Posterior vena cava (tissue), 2 donors: ENCODE measurements around the gene COQ3. TPM values are rescaled to one million over a fixed set of nuclear protein-coding genes. Genes with fewer than 3 reads are reported as not detected.

Experiments used
- DNase-seq: peaks from one replicate; pipeline ENCODE4 v3.0.0-alpha.2; 2020; ENCODE audit warnings: low spot score
- intact Hi-C, 2 donors: fragments of 100-400 bp; cut with DNase I; formaldehyde crosslinking; loops; one replicate each; pipeline versions ENCODE4 v1.14.1 to v1.14.2; 2022 to 2023
- total RNA-seq, 2 donors: library from RNA; stranded (reverse); fragmentation: NEBNext Ultra II Directional; extraction: Animal tissue kit (Norgen Biotek cat#: 25700); gene quantifications; one replicate each; pipeline ENCODE4 v1.2.1, GENCODE V29; 2021
- donor health status: DM: yes; HTN: yes; CAD: no.
- donor health status: DM: yes; HTN: yes; CAD: no.

The COQ3 gene
- total RNA-seq, 2 donors from 2014 or later = 5.5 to 7.2 TPM

GRCh38 chr6:99397287-99397686 lies 3.3 kb upstream of the COQ3 start:
- DNase-seq = no peak
- intact Hi-C loops = no loop called here

- DNase-seq = no peak
- intact Hi-C loops = no loop called here
Observed at GRCh38 chr6:99393366-99393697, 663 bp downstream of the COQ3 start.

- intact Hi-C loops = no loop called here
- no peak for DNase-seq
Observed at GRCh38 chr6:99390896-99391295, 3.1 kb downstream of the COQ3 start.

- no peak for DNase-seq
- intact Hi-C loops = no loop called here
Observed at GRCh38 chr6:99384507-99384906, 9.5 kb downstream of the COQ3 start.

GRCh38 chr6:99378636-99379035 lies 15.4 kb downstream of the COQ3 start:
- intact Hi-C loops = no loop called here
- no peak for DNase-seq

GRCh38 chr6:99369533-99369932 lies 24.5 kb downstream of the COQ3 start:
- intact Hi-C loops = no loop called here
- no peak for DNase-seq

GRCh38 chr6:99366852-99367251 lies 27.1 kb downstream of the COQ3 start:
- intact Hi-C loops = no loop called here
- no peak for DNase-seq

GRCh38 chr6:99364026-99364425 lies 30.0 kb downstream of the COQ3 start:
- DNase-seq = no peak
- intact Hi-C loops = no loop called here

- intact Hi-C loops = no loop called here
- DNase-seq = no peak
Observed at GRCh38 chr6:99362678-99363268, 31.2 kb downstream of the COQ3 start.

- intact Hi-C loops = no loop called here
- no peak for DNase-seq
Observed at GRCh38 chr6:99359800-99360199, 34.2 kb downstream of the COQ3 start.

GRCh38 chr6:99356641-99357040 lies 37.4 kb downstream of the COQ3 start:
- intact Hi-C loops = no loop called here

GRCh38 chr6:99354983-99355382 lies 39.0 kb downstream of the COQ3 start:
- no peak for DNase-seq
- intact Hi-C loops = no loop called here

More at GRCh38 chr6:99356641-99357040, 37.4 kb downstream of the COQ3 start:
- no peak for DNase-seq

GRCh38 chr6:99353126-99353525 lies 40.9 kb downstream of the COQ3 start:
- DNase-seq = no peak

GRCh38 chr6:99350573-99350972 lies 43.4 kb downstream of the COQ3 start:
- intact Hi-C loops = no loop called here
- no peak for DNase-seq

More at GRCh38 chr6:99353126-99353525, 40.9 kb downstream of the COQ3 start:
- intact Hi-C loops = no loop called here

- intact Hi-C loops = no loop called here
- DNase-seq = no peak
Observed at GRCh38 chr6:99349171-99350141, 44.5 kb downstream of the COQ3 start, which contains the start of gene FAXC. TSS of gene FAXC (minus strand) at chr6:99349674. CDS start at chr6:99349372, 302 bp downstream.

- DNase-seq = no peak
Observed at GRCh38 chr6:99348288-99349170, 45.5 kb downstream of the COQ3 start.

GRCh38 chr6:99347804-99348203 lies 46.2 kb downstream of the COQ3 start:
- DNase-seq = no peak
- intact Hi-C loops = no loop called here

More at GRCh38 chr6:99348288-99349170, 45.5 kb downstream of the COQ3 start:
- intact Hi-C loops = no loop called here

GRCh38 chr6:99346595-99346994 lies 47.4 kb downstream of the COQ3 start:
- intact Hi-C loops = no loop called here
- no peak for DNase-seq

GRCh38 chr6:99345164-99345563 lies 48.8 kb downstream of the COQ3 start:
- DNase-seq = no peak
- intact Hi-C loops = no loop called here

- no peak for DNase-seq
- intact Hi-C loops = no loop called here
Observed at GRCh38 chr6:99344289-99344688, 49.7 kb downstream of the COQ3 start.
